GM12873 (cell line): ENCODE data around the gene PTGES.

ENCODE experiments used
- CTCF ChIP-seq: IDR thresholded peaks from 2 replicates; pipeline ENCODE4 v1.5.1; 2012; ENCODE audit warnings: low read depth, mild to moderate bottlenecking, moderate library complexity, low read length, control low read depth; ENCODE audit not compliant: insufficient read depth; ENCODE audit errors: missing control alignments

The PTGES gene

GRCh38 chr9:129716091-129716490 is 36.8 kb downstream of the PTGES start:
- no peak for TF ChIP-seq CTCF

- no peak for TF ChIP-seq CTCF
Measured at GRCh38 chr9:129714511-129715061, 38.3 kb downstream of the PTGES start.

GRCh38 chr9:129713402-129713679 is 39.5 kb downstream of the PTGES start:
- no peak for TF ChIP-seq CTCF

GRCh38 chr9:129712634-129713401 is 40.0 kb downstream of the PTGES start:
- TF ChIP-seq CTCF = no peak

- TF ChIP-seq CTCF = no peak
Measured at GRCh38 chr9:129710169-129710453, 42.7 kb downstream of the PTGES start.

GRCh38 chr9:129709438-129710168 is 43.2 kb downstream of the PTGES start:
- no peak for TF ChIP-seq CTCF

- TF ChIP-seq CTCF = no peak
Measured at GRCh38 chr9:129708793-129709192, 44.0 kb downstream of the PTGES start.
